NCI-H2107 (cell line): ENCODE measurements around the gene RFT1.

ENCODE experiments used
- DNase-seq: peaks from one replicate; lab custom pipeline; 2025; lab: John Stamatoyannopoulos, UW

The RFT1 gene

DNA sequence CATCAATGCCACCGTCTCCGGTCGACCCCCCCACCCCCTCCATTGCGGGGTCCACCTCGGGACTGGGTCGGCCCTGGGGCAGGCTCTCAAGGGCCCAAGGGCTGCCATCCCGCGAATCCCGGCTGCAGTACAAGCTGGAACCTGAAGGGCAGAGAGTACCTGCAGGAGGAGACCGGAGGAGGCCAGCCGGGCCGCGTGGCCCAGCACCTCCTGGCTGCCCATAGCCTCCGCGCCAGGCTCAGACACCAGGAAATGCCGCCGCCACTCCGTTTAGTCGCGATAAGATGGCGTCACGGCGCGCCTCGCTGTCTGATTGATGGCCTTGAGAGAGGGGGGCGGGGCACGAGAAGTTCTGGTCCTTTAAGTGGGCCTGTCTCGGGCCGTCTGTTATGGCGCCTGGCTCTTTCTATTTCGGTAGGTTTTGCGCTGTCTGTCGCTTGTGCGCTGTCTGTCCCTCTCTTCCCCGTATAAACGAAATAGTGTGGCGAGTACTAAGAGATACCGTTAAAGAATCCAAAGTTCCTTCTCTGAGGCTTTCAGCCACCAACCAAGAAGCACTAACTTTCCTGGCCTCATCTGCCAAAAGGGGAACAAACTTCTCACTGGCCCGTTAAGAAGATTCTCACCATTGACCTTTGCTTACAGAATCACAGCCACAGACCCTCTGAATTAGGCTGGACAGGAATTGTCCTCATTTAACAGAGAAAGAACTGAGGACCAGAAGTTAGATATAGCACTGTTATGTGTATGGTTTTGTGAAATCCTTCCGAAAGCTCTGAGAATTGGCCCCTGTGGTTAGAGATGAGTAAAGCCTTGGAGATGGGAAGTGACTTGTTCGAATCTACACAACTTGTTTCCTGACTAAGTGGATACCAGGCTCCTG lies at the start of gene RFT1:
Gene RFT1, minus strand, starts transcription at position 257 of the 883 bp plus-strand sequence. Its CDS starts 35 bp downstream, at position 222.
- DNase-seq, result peak; percentile 81

DNA sequence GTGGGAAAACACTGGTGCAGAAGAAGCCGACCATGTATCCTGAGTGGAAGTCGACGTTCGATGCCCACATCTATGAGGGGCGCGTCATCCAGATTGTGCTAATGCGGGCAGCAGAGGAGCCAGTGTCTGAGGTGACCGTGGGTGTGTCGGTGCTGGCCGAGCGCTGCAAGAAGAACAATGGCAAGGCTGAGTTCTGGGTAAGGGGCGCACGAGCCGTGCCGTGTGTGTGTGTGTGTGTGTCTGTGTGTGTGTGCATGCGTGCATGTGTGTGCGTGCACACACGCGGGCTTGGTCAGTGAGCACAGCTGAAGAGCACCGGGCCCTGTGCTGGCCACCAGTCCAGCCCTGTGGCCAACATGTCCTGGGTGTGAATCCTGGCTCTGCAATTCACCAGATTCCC lies 49.3 kb upstream of the RFT1 start:
- no peak for DNase-seq

DNA sequence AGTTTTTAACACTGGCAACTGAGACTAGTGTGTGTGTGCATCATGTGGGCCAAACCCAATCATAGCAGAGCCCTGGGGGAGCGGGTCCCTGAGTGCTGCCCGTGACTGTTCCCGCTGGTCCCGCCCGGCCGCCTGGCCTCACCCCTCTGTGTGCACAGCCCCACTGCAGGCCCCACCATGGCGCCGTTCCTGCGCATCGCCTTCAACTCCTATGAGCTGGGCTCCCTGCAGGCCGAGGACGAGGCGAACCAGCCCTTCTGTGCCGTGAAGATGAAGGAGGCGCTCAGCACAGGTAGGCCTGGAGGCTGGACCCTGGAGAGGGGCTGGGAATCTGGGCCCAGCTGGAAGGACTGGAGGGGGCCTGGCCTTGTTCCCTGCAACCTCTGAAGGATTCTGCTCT lies 48.0 kb upstream of the RFT1 start:
- DNase-seq, result no peak

DNA sequence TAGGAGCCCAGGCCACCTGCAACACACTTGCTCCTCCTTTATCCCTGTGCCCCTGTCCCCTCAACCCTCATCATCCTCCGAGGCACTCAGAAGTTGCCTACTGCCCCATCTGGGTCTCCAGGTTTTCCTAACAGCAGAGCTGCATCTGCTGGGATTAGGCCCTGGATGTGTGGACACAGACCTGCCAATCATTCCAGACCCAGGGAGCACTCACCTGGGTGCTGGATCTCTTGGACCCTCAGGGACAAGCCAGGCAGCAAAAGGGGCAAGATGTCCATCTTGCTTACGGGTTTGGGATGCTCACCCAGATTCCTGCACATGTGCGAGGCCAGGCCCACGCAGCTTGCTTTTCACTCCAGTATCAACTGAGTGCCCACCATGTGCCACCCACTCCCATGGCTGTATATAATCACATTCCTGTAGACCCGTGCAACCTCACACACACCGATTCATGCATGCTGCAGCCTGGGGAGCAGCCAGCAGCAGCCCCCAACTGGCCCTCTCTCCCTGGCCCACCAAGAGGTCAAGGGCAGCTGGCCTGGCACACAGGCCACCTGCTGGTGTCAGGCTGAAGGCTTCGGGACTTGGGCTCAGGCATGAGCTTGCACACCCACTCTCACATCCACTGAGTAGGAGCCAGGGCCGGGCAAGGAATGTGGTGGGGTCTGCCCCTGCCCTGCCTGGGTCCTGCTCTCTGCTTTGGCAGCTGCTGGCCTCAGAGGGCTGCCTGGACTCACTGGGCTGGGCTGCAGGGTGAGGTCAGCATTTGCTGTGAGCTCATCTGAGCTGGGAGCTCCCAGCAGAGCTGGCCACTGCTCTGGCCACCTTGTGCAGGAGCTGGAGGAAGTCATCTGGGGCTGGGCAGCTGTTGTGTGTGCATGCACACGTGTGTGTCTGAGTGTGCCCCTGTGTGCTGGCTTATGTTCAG lies 45.6 kb upstream of the RFT1 start:
- no peak for DNase-seq

DNA sequence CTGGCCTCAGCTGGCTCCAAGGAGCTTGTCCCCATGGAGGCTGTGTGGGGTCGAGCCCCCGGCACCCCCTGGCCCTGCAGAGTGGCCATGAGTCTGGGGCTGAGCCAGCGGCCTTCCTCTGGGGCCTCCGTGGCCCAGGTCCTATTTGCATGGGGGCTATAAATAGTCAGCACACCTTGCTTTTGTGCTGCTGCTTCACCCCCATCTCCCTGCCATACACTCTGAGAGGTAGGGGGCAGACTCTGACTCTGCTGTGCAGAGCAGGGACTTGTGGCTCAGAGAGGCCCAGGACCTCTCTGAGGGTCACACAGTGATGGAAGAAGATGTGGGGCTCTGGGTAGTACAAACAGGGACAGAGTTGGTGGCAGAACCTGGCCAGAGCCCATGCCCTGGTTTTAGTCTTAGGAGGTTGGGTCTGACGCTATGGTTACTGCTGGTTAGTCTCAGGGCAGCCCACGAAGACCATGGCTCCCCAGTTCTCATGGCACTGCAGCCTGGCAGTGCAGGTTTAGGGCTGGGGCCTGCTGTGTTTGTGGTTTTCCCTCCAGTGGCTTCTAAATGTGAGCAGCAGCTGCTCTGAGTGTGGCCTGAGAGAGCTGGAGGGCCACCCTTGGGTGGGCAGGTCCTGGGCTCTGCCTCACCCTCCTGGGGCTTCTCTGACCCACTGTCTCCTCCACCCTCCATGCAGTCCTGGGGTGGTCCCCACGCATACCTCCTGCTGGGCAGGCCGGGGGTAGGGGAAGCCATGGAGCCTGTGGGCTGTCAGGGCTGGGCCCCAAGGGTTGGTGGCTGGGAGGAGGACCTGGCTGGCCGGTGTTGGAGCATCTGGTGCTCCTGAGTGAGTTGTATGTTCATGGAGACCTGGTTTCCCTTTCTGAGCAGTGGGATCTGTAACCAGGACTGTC lies 44.4 kb upstream of the RFT1 start:
- DNase-seq, result no peak

GRCh38 chr3:53173107-53173506 lies 42.9 kb upstream of the RFT1 start:
- DNase-seq, result no peak

DNA sequence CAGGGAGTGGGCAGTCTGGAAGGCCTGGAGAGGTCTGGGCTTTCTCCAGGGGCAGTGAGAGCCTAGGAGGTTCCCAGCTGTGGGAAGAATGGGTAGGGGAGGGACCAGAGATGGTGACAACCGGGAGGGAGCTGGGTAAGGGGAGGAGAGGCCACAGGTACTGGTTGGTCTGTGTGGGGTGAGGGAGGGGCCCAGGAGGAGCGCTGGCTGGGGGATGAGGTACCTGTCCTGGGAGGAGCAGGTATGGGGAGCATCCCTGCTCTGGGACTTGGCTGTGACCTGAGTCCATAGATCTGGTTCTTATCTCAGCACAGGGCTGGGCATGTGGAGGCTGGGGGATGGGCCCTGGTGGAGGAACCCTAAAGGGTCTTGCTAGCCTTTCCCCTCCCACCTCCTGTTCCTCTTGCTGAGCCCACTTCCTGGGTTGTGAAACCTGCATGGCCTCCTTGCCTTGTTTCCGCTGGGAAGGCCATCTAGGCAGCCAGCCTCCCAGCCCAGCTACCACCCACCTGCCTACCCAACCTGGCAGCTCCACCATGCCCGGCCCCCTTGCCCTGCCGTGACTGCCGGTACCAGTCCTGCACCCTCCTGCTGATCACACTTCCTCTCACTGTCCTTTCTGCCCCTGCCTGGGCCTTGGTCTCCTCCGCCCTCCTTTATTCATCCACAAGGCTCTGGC lies 41.7 kb upstream of the RFT1 start:
- no peak for DNase-seq

- DNase-seq, result no peak
Measured at GRCh38 chr3:53171064-53171418, 40.8 kb upstream of the RFT1 start.

DNA sequence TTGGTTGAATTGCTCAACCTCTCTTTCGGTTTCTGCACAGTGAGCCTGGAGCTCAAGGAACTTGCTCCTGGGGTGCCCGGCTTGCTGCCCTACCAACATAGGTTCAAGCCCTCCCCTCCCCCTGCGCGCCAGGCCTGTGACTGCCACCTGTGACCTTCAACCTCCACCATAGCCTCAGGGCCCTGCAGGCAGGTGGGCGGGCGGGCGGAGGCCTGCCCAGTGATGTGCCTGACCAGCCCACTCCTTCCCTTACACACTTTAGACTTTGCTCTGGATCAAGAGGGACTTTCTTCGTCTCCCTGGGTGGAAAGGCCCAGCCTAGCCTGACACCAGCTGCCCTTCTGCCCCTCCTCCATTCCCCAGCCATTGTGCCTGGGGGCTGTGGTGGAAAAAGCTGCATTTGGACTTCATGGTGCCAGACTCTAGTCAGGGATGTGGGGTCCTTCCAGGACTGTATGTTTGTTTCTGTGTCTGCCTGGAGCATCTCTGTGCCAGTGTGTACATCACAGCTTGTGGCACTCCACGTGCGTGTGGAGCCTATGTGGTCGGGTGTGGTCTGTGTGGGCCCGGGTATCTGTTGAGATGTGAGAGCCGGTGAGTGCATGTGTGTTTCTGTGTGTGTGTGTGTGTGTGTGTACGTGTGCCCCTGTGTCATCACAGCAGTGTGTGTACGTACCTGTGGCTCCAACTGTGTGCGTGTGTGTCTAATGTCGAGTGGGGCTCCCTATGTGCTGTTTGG lies 40.3 kb upstream of the RFT1 start:
- no peak for DNase-seq

DNA sequence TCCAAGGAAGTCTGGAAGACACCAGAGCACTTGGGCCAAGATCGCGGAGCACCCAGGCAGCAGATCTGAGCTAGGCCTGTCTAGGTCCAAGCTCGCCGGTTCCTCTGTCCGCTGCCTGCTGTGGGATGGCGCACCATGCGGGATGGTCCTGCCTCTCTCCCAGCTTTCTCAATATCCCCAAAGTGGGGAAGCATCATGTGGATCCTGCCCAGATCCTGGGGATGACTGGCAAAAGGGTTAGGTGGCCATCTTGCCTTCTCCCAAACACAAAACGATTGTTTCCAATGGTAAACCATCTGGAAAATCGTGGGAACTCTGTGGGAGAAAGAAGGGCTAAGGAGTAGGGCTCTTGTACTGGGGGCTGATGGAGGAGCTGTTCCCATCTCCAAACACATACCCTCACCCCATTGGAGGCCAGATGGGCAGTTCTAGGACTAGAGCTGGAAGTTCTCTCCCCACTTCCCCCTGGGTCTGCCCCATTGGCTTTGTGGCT lies 39.6 kb upstream of the RFT1 start:
- no peak for DNase-seq

DNA sequence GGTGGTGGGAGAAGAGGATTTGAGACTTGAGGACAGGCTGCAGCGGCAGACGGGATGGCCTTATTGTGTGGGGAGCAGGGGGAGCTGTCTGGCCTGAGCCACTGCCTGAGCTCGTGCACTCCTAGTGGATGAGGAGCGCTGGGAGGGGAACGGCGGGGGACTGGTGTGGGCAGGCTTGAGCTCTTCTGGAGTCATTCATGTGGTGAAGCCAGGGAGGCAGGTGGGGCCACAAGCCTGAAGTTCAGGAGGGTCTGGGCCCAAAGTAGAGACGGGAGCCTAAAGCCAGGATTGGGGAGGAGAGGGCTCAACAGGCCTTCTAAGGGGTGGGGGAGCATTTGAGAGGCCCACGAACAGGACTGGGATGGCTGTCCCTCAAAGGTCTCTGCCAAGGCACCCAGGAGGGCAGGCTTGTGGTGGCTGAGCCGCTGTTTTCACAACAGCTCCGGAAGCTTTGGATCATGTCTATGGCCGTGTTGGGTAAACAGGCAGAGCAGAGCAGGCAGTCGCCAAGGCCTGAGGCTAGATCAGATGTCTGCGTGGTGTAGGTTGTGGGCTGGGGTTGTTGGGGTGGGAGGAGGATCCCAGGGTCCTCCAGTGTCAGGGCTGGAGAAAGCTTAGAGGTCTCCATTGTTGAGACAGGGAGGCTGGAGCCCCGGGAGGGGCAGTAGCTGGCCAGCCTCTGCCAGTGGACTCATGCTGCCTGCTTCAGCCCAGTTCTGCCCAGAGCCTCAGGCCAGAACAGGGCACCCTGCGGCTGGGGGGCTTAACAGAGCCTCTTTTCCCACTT lies 39.0 kb upstream of the RFT1 start:
- DNase-seq, result no peak

DNA sequence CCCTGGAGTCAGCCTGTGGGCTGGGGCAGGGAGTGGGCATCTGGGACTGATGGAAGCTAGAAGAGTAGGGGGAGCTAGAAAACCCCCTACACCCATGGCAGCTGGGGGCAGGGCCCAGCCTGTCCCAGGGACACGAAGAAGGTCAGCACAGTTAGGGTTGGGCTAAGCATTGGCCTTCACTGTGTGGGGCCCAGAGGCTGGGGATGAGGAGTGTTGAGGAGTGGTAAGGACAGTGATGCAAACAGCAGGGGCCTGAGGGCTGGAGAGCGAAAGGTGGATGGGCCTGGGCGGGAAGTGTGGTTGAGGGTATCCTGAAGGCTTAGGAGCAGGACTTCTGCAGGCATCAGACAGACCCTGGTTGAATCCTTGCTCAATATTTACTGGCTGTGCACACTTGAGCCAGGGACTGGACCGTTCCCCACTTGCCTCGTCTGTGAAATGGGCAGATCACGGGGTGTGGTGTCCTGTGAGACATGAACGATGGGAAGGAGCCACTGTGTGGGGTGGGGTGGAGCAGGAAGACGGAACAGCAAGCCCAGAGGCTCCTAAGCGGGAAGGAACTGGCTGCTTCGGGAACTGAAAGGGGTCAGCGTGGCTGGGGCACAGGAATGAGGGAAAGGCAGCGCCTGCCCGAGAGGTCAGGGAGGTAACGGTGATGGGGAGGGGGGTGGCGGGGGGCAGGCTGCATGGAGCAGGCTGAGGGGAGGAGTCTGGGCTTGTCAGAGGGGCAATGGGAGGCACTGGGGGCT lies 38.1 kb upstream of the RFT1 start:
- no peak for DNase-seq

DNA sequence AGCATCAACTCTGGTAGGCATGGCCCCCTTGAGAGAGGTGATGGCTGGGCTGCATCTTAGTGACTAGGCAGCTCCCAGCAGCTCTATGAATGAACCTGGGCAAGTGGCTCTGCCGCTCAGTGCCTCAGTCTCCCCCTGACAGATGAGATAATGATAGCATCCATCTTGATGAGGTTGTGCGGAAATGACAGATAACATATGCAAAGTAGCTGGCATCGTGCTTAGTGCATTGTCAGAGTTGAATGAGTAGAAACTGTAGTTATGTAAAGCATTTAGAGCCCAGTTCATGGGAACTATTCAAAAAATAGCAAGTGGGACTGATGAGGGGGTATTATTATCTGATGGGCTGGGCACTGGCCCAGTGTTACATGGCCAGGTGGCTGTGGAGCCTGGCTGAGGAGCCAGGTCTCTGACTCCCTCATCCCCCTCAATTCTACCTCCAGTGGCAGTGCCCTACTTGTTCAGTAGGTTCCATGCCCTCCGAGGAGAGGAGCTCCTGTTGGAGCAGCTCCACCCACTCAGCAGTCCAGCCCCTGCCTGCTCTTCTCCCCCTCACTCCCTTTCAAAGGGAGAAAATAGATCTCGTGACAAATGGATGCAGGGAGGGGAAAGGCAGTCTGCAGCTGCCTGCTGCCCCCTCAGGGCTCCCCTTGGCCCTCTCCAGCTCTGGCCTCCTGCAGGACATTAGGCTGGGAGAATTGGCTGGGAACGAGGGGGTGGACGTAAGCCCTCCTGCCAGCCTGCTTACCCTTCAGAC lies 37.4 kb upstream of the RFT1 start:
- no peak for DNase-seq

GRCh38 chr3:53166781-53167291 lies 36.6 kb upstream of the RFT1 start:
- no peak for DNase-seq

- DNase-seq, result no peak
Measured at GRCh38 chr3:53166206-53166605, 36.0 kb upstream of the RFT1 start.

- DNase-seq, result no peak
Measured at GRCh38 chr3:53164911-53165310, 34.7 kb upstream of the RFT1 start.

DNA sequence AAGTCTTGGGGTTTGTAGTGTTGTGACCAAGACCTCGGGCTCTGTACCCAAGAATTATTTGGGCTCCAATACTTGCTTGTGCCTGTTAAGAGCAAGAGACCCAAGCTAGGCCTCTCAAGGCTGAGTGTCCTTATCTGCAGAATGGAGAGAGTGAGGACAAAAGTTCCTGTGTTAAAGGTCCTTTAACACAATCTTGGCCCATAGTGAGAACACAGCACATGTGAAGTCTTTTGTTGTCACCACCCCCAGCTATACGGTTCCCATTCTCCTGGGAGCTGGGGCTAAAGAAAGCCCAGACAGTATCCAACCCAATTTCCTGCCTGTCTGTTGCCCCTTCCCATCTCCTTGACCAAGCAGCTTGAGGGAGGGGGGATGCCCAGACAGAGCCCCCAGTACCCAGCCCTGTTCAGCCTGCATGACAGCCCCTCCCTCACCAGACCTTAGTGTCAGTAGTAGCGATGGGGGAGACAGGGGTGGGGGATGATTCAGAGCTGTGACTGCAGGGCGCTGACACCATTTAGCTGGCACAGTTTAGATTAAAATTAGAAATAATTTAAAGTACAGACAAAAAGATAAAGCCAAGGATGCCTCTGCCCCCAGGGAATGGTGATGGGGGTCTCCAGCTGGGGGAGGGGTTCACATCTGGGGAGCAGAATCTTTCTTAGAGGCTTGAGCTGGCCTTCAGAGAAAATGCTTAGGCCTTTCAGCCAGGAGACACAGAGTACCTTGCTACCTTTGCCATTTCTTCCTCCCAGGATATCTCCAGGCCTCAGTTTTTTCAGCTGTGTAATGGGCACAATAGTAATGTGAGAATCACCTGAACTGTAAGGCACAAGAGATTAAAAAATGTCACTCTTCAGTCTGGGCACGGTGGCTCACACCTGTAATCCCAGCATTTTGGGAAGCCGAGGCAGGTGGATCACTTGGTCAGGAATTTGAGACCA lies 33.5 kb upstream of the RFT1 start:
- DNase-seq, result no peak
